Measurements from ENCODE around the gene EFCAB6.

EFCAB6 gene

GRCh38 chr22:43643387-43643786 is 168.7 kb downstream of the EFCAB6 start:
- DNase-seq (ENCODE audit: low read depth in 2 of 3, low spot score in 2 of 3) = no peak

GRCh38 chr22:43642319-43643206 is 169.5 kb downstream of the EFCAB6 start:
- no peak for DNase-seq (ENCODE audit: low read depth in 2 of 3, low spot score in 2 of 3)

DNA sequence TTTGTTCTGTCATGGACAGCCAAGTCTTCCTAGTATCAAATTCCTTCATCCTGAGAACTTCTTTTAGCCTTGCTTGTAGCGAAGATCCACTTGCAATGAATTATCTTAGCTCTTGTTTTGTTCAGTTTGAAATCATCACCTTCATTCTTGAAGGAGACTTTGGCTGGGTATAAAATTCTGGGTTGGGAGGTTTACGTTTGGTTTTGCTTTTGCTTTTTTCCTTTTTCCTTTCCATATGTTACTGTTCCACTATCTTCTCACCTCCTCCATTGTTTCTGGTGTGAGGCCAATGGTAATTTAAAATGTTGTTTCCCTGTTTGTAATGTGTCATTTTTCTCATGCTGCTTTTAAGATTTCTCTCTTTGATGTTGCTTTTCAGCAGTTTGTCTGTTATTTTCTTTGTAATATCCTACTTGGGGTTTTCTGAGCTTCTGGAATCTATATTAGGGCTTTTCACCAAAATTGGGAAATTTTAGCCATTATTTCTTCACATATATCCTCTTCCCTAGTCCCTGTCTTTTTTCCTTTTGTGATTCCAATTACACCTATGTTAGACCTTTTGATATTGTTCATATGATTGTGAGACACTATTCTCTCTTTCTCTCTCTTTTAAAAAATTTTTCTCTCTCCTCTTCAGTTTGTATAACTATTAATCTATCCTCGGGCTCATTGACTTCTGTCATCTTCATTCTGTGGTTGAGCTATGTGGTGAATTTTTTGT is 172.7 kb downstream of the EFCAB6 start:
- DNase-seq (ENCODE audit: low read depth in 2 of 3, low spot score in 2 of 3) = no peak

DNA sequence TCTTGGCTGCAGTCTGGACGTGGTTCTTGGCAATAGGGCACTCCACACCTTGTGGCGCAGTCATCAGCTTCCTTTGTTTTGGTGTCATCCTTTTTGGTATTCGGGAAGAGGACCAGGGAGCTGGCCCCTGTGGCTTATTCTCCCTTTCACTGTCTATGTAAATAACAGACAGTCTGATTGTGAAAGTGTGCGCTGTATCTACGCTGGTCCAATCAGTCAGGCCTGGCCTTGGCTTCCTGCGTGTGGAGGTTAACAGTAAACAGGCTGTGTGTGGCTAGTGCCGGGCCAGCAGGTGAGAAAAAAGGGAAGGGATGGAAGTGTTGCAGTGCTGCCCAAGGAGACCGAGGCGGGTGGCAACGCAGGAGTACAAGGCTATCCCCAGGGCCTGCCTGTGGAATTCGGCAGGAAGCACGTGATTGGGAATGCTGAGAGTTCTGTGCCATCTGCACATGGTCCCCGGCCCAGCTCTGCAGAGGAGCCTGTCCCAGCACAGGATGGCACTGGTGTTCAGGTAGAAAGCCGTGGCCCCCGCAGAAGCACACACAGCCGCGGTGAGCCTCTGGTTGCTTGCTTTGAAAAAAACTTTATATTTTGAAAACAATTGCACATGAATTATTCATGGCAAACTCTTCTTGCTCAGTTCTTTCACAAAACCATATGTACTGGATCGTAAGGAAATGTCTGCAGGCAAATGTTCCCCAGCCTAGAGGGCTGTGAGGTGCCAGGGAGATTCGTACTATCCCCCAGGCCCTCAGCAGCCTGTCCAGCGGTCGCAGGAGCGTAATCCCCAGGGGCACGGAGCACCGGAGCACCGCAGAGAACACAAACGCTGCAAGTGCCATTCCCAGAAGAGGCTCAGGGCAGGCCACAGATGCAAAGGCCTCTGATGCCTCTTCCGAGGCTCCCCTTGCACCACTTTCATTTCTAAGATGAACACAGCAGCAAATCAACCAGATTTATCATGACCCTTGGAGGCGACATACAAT is 174.5 kb downstream of the EFCAB6 start:
- no peak for DNase-seq (ENCODE audit: low read depth in 2 of 3, low spot score in 2 of 3)

DNA sequence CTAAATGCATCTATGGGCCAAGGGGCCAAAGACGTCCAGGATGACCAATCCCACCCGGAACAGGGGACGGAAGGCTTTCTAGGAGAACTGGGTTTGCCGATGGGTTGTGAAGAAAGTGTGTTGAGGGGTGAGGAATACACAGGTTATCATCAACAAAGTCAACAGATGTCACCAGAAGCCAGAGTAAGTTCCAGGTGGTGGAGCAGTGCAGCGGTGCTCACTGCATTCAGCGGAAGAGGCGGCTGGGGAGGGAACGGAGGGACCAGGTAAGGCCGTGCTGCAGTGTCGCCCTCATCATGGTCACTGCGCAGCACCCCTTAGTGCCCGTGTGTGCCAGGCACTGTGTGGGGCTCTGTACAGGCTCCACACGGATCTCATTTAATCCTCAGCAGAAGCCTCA is 176.0 kb downstream of the EFCAB6 start:
- DNase-seq (ENCODE audit: low read depth in 2 of 3, low spot score in 2 of 3) = no peak

- DNase-seq (ENCODE audit: low read depth in 2 of 3, low spot score in 2 of 3) = no peak
Measured at GRCh38 chr22:43635101-43635500, 177.0 kb downstream of the EFCAB6 start.

GRCh38 chr22:43634316-43634715 is 177.8 kb downstream of the EFCAB6 start:
- DNase-seq (ENCODE audit: low read depth in 2 of 3, low spot score in 2 of 3) = no peak

GRCh38 chr22:43633631-43634285 is 178.3 kb downstream of the EFCAB6 start:
- no peak for DNase-seq (ENCODE audit: low read depth in 2 of 3, low spot score in 2 of 3)

GRCh38 chr22:43631846-43632245 is 180.3 kb downstream of the EFCAB6 start:
- DNase-seq (ENCODE audit: low read depth in 2 of 3, low spot score in 2 of 3) = no peak

DNA sequence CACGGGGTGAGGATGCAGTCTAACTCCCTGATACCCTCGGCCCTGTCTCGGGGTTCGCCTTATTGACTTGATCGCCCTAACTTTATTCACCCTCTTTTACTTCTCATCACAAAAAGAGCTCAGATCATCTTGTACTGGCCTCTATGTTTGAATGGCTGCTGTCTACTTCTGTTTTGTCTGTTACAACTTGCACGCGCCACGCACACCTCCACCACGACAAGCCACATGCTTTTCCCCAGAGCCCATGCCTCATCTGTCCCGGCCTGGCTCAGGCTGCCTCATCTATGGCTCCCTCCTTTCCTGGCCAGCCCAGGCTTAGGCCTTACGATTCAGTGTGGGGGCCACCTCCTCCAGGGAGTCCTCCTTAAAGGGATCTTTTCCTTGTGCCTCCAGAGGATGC is 180.9 kb downstream of the EFCAB6 start:
- no peak for DNase-seq (ENCODE audit: low read depth in 2 of 3, low spot score in 2 of 3)

GRCh38 chr22:43630451-43630850 is 181.7 kb downstream of the EFCAB6 start:
- no peak for DNase-seq (ENCODE audit: low read depth in 2 of 3, low spot score in 2 of 3)

- DNase-seq (ENCODE audit: low read depth in 2 of 3, low spot score in 2 of 3) = no peak
Measured at GRCh38 chr22:43628250-43628649, 183.9 kb downstream of the EFCAB6 start.

DNA sequence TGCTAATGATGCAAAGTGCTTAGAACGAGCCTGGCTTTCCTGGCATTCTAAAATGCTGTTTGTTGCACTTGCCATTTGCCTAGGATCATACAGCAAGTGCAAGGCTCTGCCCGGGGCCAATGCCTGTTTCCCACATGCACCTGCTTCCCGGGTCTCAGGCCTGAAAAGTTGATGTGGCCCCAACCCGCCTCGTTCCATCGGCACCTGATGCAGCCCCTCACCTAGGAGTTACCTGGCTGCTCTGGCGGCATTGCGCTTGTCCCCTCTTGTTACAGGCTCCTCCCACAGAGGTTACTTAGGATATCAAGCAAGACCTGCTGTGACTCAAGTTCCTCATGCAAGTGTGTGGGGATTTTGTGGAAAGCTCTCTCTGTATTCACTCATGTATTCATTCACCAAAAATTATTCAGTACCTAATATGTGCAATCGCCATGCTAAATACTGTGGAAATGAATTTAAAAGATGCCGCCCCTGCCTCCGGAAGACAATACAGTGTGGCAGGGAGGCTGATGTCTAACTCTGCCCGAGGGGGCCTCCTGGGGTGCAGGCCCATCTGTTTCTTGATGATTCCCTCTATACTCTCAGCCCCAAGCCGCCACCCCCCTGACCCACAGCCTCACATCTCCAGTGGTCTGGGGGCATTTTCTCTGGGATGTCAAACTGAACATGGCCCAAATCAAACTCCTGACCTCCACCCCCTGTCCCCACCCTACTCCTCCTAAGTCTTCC is 184.5 kb downstream of the EFCAB6 start:
- DNase-seq (ENCODE audit: low read depth in 2 of 3, low spot score in 2 of 3) = no peak

GRCh38 chr22:43625242-43625641 is 186.9 kb downstream of the EFCAB6 start:
- DNase-seq (ENCODE audit: low read depth in 2 of 3, low spot score in 2 of 3) = no peak

DNA sequence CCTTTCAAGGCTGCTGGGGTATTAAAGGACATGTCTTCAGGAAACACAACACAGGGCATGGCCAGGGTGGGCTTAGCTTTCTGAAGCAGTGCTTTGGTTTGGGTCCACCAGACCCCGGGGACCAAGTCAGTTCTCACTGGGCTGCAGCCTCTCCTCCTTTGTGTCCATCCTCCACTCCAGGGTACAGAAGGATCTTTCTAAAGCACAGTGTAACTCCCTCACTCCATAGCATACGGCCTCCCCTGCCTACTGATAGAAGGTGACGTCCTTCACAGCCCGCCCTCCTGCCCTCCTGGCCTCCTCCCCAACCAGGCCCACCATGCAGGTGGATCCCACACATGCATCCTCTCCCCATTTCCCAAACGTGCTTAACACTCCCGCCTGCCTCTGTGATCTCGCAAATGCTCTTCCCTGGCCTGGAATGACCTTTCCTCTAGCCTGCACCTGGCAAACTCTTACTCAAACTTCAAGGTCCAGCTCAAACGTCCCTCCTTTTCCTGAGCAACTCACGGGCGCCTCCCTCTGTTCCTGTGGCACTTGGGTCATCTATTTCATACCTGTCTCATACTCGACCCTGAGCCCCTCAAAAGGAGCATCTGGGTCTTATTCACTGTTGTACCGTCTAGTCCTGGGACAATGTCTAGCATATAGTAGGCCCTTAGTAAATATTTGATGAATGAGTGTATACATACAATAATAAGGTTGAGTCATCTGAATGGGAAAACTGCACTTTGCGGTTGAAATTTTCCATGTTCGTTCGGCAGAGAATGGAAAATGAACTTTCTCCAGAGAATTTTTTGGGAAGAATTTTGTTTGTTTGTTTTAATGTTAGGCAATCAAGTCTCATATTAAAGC is 187.7 kb downstream of the EFCAB6 start:
- no peak for DNase-seq (ENCODE audit: low read depth in 2 of 3, low spot score in 2 of 3)

DNA sequence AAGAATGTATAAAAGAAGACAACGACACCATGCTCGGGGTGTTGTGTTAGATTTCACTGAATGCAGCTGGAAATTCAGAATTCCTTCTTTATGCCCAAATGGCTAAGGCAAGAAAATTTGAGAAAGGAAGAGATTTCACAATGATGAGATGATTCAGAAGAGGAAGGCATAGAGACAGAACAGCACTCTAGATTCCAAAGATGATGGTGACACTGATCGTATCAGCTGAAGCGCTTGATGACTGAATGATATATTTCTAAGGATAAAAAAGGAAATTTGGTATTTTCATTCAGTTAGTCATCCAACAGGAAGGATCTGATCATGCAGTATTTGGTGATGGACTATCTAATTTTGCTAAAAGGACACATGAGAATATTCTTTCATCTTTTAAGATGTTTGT is 189.2 kb downstream of the EFCAB6 start:
- DNase-seq (ENCODE audit: low read depth in 2 of 3, low spot score in 2 of 3) = no peak

DNA sequence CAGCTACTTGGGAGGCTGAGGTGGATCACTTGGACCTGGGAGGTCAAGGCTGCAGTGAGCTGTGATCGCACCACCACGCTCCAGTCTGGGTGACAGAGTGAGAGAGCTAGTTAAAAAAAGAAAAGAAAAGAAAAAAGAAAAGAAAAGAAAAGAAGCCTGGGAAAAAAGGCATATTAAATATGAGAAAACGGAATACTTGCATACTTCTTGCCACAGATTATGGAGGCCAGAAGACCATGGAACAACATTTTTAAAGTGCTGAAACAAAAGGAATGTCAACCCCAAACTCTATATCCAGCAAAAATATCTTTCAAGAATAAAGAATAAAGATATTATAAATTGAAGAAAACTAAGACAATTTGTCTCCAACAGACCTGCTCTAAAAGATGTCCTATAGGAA is 191.9 kb downstream of the EFCAB6 start:
- no peak for DNase-seq (ENCODE audit: low read depth in 2 of 3, low spot score in 2 of 3)

DNA sequence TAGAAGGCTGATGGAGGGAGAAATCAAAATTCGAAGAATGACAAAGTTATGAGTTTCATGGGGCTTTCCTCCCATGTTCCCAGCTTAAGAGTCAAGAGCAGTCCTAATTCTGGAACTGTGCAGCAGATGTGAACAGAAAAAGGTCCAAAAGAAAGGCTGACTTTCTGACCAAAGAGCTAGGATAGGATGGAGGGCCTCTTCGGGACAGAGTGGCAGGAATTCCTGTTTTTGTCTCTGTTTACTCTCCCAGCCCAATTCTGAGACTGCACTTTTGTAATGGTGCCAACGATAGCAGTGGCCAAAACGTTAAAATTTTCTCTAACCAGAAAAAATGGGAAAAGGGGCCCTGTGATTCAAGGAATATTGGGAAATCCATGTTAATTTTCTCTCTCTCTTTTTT is 193.6 kb downstream of the EFCAB6 start:
- DNase-seq (ENCODE audit: low read depth in 2 of 3, low spot score in 2 of 3) = no peak

GRCh38 chr22:43616645-43617044 is 195.5 kb downstream of the EFCAB6 start:
- DNase-seq (ENCODE audit: low read depth in 2 of 3, low spot score in 2 of 3) = no peak
